Neural cell (in vitro differentiated cells): ENCODE measurements around the gene CACNA1C.

ENCODE experiments used
- CTCF ChIP-seq: fragments of 450-650 bp; IDR thresholded peaks from 2 replicates; pipeline ENCODE4 v1.5.1; 2014; ENCODE audit warnings: antibody characterized with exemption, mild to moderate bottlenecking, moderate library complexity; ENCODE audit not compliant: poor library complexity, severe bottlenecking
- EP300 ChIP-seq: fragments of 450-650 bp; conservative IDR thresholded peaks from 2 replicates; pipeline ENCODE4 v1.6.1; 2014; ENCODE audit warnings: antibody characterized with exemption, mild to moderate bottlenecking, moderate library complexity; ENCODE audit not compliant: poor library complexity, severe bottlenecking
- EZH2 ChIP-seq: fragments of 200-600, 300-800 bp; shearing (Covaris generic), sonication (generic); IDR thresholded peaks from 2 replicates; pipeline ENCODE4 v1.6.1; 2014; ENCODE audit warnings: antibody characterized with exemption, low read length, borderline replicate concordance, mild to moderate bottlenecking; ENCODE audit not compliant: insufficient read depth, poor library complexity, severe bottlenecking
- POLR2AphosphoS5 ChIP-seq: IDR thresholded peaks from 2 replicates; pipeline ENCODE4 v1.6.1; 2012
- REST ChIP-seq: IDR thresholded peaks from 2 replicates; pipeline ENCODE4 v1.6.1; 2012; ENCODE audit warnings: borderline replicate concordance
- TAF1 ChIP-seq: IDR thresholded peaks from 2 replicates; pipeline ENCODE4 v1.6.1; 2012; ENCODE audit warnings: low read depth

GRCh38 chr12:2144951-2145350, 92.2 kb downstream of the CACNA1C start:
- no peak for TF ChIP-seq TAF1
- TF ChIP-seq CTCF: no peak
- no peak for TF ChIP-seq EP300
- TF ChIP-seq REST: no peak
- TF ChIP-seq POLR2AphosphoS5: no peak
- no peak for TF ChIP-seq EZH2
